ENCODE data around the gene ADNP2.

Gene ADNP2

DNA sequence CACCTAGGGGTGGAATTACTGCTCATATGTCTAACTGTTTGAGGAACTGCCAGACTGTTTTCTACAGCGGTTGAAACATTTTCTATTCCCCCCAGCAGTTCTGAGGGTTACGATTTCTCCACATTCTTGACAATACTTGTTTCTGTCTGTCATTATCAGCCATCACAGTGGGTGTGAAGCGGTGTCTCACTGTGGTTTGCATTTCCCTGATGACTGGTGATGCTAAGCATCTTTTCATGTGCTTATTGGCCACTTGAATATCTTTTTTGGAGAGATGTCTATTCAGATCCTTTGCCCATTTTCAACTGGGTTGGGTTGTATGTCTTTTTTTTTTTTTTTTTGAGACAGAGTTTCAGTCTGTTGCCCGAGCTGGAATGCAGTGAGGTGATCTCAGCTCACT lies 63.0 kb downstream of the ADNP2 start:
- ATAC-seq (no peak), DNase-seq (no peak)

DNA sequence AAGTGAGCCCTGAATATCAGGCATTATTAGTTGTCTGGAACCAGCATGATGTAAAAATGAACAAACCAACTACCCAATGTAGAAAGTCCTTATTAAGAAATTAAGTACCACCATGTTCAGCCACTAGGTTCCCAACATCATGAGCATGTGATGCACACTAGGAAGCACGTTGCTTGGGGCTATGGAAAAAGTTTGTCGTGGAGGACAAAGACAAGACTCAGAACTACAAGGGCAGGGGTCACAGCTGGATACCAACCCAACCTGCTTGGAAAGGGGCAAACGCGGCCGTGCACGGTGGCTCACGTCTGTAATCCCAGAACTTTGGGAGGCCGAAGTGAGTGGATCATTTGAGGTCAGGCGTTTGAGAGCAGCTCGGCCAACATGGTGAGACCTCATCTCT lies 64.0 kb downstream of the ADNP2 start:
- no peak for ATAC-seq

DNA sequence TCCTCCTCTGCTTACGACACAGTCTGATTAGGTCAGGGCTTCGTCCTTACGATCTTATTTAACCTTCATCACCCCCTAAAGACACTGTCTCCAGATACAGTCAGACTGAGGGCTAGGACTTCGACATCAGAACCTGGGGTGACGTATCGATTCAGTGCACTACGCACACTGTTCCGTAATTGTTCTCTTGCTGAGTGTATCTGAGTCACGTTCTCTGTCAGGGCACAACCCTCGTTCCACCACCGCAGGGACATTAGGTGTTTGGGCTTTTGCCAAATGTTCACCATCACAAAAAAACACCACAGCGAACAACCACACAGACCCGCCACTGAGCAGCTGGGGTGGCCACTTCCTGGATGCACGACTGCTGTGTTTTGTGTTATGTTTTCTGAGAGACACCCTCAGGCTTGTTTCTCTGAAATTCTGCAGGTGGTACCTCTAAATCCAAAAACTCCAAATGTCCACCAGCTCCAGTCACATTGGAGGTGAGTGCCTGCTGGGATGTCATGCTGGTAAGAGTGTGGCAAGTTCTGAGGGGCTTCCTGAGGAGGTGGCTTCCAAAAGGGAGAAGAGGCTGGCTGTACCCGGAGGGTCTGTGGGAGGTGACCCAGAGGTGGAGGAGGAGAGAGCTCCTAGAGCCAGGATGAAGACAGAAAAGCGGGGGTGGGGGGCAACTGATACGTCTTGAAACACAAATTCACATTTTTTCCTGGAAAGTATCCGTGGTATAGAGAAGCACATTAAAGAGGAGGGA lies 66.6 kb downstream of the ADNP2 start:
- ATAC-seq = peak; percentile 78
- peak; percentile 31 for DNase-seq

More for the DNA sequence above, 64.0 kb downstream of the ADNP2 start:
- no peak for DNase-seq

DNA sequence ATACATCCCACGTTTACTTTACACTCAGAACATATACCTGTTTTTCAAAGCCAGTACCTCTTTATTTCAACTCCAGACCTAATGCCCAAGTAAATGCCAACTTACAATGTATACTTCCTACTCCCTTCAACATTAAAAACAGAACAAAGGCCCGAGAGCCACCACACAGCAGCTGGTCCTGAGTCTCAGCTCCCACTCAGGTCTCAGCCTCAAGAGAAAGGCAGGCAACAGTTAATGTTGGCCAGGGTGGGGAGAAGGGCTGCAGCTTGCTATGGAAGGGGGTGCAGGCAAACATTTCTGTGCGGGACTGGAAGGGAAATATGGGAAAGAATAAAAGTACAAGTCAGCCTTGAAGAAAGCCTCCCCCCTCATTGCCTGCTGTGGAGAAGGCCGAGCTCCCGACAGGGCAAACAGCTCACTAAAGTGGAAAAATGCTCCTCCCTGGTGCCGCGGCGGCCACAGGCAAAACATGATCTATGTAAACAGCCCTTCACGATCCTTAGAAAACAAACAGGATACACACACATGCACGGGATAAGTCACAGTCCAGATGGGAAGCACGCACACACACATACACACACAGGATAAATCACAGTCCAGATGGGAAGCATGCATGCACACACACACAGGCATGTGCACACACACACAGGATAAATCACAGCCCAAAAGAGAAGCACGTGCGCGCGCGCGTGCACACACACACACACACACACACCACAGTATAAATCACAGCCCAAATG lies 67.4 kb downstream of the ADNP2 start:
- DNase-seq (no peak), ATAC-seq (no peak)

DNA sequence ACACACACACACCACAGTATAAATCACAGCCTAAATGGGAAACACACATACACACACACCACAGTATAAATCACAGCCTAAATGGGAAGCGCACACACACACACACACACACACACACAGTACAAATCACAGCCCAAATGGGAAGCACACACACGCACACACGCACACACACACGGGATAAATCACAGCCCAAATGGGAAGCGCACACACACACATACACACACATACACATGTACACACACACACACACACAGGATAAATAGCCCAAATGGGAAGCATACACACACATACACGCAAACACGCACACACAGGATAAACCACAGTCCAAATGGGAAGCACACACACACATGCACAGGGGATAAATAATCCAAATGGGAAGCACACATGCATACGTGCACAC lies 68.1 kb downstream of the ADNP2 start:
- no peak for ATAC-seq
- no peak for DNase-seq

DNA sequence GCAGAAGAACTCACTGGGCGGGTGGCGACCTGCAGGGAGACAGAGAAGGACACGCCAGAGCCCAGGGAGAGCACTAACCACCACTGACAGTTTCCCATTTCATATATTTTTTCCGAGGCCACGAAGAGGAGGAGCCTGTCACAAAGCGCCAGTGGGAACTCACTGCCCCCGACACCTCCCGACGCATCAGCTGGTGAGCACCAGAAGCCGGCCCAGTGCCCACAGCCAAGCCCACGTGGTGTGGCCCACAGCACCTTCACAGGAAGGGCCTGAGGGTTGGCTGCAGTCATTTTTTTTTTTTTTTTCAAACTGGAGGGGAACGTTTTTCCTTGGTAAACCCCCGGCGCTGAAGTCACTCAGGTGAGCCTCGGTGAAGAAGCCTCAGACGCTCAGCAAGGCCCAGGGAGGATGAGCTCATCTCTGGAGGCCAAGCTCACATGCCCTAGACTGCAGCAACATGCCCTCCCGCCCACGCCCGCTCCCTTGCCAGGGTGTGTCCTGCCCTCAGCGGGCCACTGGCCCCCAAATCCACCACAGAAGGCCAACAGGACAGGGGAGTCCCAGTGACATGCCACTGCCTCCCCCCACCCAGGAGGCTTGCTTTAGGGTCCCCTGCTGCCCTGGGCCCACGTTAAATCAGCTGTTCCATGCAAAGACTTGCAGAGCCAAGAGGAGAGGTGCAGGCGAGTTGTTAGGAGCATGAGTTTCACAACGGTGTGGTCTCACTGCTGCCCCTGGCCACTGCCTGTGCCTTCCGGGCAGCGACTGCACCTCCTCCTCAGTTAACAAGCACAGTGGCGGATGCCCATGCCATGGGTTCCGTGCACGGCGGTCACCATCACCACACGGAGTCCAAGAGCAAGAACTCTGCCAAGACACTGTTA lies 70.1 kb downstream of the ADNP2 start:
- DNase-seq (no peak), ATAC-seq (no peak)

DNA sequence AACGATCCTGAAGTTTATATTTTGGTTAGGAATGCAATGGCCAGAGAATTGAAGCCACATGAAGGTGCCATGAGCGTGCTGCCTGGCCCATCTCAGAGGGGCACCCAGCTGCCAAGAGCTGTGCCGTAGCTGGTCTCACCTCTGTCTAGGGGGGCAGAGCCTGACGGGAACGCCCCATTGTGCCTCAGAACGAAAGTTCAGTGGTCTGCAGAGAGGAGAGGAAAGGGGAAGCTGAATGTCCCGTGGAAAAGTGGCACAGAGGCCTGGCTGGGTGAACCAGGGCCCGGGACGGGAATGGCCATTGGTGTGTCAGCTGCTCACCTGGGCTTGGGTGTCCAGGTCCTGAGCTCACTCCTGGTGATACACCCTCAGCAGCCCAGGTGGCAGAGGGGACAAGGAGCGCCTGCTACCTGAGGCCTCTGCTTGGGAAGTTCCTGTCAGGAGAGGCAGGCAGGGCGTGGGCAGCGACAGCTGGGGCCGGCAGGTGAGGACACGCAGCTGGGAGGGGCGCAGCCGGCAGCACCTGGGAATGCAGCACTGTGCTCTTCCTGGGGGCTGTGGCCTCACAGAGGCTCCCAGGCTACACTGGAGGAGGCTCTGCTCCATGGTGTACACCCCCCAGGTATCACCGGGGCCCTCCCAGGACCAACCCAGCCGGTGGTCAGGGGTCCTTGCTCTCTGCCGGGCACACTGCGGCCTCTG lies 70.9 kb downstream of the ADNP2 start:
- no peak for DNase-seq
- ATAC-seq = no peak

DNA sequence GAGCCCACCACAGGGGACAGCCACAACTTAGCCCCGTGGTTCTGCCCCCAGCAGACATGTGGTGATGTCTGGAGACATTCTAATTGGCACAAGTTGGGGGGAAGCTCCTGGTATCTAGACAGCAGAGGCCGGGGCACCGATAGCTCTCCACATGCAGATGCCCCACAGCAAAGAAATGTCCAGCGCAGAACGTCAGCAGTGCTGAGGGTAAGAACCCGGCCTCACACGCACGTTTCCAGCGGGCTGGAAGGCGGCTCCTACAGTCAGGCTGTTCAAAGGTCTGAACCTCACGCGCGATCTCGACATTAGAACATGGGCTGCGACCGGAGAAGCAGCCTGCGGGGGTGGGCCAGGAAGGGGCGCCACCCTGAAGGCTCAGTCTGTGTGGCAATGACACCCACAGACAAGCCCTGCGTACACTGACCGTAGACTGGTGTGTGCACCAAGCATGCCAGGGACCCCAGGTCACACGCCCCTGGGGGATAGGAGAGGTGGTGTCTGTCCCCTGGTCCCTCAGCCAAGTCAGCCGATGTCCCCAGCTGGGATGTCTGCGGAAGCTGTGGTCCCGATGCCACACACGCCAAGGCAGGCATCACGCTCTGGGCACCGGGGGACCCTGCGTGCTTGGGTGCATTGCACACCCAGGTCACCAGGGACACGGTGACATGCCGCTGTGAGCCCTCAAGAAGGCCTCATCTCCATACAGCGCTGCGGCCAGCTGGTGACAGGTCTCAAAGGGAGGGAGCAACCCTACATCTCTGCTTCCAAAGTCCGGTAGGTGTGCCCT lies 71.9 kb downstream of the ADNP2 start:
- ATAC-seq (no peak), DNase-seq (no peak)

DNA sequence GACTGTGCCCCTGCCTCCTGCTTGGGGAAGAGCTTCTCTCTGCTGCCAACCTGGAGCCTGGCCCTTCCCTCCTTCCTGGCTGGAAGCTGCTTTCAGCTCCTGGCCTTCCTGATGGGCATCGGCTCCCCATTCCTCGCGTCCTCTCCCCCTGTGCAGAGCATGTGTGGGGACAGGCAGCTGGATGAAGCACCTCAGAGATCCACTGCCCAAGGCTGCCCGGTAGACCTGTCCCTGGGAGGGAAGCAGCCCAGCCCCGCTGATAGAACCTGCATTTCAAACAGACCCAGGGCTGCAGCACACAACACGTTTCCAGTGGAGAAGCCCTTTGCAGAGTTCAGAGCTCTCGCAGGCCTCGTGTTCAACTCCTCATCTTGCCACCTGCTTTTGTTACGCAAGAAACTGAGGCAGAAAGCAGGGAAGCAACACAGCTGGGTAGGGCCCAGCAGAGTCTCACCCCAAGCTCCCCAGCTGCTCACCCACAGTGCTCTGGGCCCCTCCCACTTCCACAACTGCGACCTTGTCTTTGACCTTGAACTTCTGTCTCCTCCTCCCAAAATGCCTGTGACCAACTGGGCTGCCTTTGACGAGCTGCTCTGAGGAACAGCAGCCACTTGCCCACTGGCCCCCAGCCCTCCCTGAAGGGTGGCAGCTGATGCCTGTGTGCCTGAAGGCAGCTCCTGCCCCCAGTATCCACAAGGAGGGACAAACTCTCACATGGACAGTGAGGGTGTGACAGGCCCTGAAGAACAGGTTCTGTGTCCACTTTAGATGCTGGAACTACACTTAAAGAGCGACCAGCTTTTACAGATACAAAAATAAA lies 72.8 kb downstream of the ADNP2 start:
- ATAC-seq = no peak
- no peak for DNase-seq

DNA sequence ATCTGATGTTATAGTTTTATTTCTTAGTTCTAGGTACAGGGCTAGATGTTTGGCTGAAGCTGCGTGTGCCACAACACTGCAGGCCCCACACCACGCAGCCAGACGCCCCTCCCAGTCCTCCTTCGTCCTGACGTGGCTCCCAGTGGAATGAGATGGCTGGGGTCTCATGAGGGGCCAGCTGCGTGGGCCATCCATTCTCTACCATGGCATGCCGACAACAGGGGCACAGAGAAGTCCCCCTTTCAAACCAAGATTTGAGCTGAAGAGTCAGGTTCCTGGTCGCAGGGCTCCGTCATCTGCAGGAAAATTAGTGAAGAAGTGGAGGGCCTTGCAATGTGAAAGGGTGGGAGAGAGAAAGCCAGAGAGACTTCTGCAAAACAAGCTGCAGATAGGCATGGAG lies 73.8 kb downstream of the ADNP2 start:
- DNase-seq (no peak), ATAC-seq (no peak)

DNA sequence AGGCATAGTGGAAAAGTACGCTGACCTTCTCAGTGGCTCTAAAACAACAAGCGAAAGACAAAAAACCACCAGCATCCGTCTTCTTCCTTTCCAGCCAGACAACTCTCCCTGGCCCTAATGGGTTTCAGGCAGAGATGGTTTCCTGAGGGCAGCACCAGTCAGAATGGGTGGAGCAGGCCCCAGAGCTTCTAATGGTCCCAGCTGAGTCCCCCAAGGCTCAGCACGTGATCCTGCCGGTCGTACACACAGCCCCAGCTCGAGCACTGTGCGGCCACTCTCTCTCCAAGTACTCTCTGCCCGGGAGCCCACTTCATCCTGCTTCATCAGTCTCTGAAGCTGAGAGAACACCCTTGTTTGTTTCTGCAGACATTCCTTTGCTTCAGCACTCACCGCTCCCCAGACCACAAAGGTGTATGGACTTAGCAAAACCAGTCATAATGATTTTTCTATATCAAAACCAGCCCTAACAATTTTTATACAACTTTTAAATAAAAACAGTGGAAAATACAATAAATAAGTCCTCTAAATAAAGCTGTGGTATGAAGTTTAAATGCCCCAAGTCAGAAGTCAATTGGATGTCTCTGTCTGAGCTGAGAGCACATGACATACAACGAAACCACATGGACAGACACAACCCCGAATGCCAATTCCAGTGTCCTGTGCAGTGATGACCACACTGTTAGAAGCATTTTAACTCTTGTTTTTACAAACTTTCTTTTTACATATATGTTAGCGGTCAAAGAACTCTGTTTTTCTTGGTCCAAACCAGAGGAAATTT lies 74.4 kb downstream of the ADNP2 start:
- ATAC-seq = no peak
- DNase-seq = no peak

DNA sequence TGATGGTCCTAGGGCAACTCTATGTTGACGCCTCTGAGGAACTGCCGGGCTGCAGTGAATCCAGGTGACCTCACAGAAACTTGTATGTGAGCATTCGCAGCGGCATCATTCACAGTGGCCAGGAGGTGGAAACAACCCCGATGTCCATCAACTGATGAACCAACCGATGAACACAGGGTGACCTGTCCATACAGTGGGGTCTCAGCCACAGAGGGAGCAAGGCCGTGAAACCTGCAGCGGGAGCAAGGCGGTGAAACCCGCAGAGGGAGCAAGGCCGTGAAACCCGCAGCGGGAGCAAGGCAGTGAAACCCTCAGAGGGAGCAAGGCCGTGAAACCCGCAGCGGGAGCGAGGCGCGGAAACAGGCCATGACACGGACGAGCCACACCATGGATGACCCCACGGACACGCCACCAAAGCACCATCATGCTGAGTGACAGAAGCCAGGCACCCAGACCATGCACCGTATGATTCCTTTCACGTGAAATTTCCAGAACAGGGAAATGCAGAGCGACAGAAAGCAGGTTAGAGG lies 75.2 kb downstream of the ADNP2 start:
- ATAC-seq (no peak), DNase-seq (no peak)

DNA sequence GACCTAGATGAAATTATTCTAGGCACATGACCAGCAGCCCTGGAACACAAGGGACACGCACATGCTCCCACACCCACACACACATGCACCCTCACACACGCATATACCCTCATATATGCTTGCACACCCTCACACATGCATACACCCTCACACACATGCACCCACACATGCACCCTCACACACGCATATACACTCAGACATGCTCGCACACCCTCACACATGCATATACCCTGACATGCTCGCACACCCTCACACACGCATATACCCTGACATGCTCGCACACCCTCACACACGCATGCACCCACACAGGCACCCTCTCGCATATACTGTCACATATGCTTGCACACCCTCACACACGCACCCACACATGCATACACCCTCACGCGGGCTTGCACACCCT lies 76.5 kb downstream of the ADNP2 start:
- no peak for DNase-seq
- ATAC-seq = no peak

DNA sequence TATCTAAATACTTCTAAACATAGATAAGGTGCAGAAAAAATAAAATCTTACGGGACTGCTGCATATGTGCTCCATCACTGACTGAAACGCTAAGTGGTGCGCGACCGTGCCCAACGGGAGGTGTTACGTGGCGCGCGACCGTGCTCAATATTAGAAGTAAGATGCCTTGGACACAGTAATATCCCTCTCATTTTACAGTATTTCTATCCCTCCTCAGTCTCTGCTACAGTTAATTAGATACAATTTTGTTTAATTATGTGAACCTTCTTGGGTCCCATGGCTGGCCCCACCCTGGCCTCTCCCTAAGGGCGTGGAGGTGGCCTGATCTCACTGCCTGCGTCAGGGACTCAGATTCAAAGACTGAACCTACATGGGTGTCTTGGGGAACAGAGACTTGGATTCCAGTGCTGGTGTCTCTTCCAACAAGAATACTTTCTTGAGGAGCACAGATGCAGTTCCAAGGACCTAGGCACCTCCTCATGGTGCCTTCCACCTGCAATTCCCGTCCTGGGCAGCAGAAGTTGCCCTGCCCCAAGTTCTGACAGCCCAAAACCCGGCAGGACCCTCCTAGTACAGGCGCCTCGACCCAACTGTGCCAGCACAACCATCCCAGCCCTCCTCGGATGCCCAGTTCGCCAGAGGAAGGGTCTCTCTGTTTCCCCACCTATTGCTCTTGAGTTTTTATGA lies 79.0 kb downstream of the ADNP2 start:
- ATAC-seq (no peak), DNase-seq (no peak)

DNA sequence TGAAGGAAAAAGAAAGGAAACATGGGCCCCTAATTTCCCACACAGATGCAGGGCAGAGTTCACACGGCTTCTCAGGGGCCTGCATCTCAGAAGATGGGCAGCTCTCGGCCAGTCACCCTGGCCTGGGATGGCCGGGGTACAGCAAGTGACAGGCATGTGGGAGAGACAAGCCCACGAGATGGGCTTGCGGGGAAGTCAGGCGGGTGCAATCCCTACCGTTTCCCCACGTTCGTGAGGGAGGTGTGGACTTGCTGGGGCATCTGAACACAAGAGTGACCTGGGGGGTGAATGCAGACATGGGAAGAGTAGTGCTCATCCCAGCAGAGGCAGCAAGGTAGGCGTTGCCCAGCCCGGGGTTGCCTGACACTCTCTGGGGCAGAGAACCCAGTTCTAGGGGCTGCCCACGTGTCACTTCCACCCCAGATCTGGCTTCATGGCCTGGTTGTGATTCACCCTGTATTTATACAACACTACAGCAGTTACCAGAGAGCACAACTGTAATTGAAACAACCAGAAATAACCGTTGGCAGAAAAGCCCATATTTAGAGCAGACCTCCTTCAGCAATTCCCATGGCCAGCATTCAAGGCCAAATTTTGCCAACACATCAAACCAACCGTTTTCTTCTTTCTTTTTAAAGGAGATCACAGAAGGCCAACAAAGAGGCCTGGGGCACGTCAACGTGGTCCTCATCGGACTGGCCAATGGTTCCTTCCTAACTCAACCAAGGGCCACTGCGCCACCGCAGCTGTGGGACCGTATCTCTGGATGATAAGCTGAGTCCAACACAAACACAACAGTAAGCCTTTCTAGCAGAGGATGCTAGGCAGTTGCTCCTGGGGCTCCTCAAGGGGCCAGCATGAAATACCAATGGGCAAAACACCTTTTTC lies 79.8 kb downstream of the ADNP2 start:
- ATAC-seq (peak; percentile 10), DNase-seq (no peak)

DNA sequence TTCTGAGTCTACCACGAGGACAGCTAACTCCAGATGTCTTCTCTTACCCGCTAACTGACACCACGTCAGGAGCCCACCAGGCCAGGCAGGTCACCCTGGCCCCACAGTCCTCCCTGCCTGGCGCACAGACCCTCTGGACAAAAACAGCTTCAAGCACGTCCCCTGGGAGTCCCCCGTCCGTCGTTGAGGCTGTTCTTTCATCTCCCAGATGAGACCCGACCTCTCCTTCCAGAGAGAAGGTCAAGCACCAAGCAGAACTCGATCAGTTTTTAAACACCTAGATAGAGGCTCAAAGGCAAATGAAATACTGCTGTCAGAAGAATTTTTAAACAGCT lies 80.4 kb downstream of the ADNP2 start:
- no peak for DNase-seq
- ATAC-seq = no peak

Data from stimulated activated naive CD8-positive, alpha-beta T cell treated with anti-CD3 and anti-CD28 coated beads, Interleukin-15, Interleukin-2, amounts not matched to agents 100 U/mL and 50 U/mL, for 24 hours (primary cell).